Rectal smooth muscle tissue (tissue), 1 donor: ENCODE data around the gene RPA3.

Experiments used
- H3K27ac ChIP-seq: one replicate; pipeline ENCODE4 v1.7.0; 2013; ENCODE audit warnings: low read depth, low read length, inconsistent platforms
- H3K27me3 ChIP-seq: one replicate; pipeline ENCODE4 v1.7.0; 2013; ENCODE audit warnings: low read length; ENCODE audit not compliant: control insufficient read depth, insufficient read depth
- H3K36me3 ChIP-seq: one replicate; pipeline ENCODE4 v1.7.0; 2013; ENCODE audit warnings: low read length; ENCODE audit not compliant: control insufficient read depth, insufficient read depth
- H3K4me1 ChIP-seq: one replicate; pipeline ENCODE4 v1.7.0; 2013; ENCODE audit warnings: low read length; ENCODE audit not compliant: control insufficient read depth, insufficient read depth
- H3K4me3 ChIP-seq: one replicate; pipeline ENCODE4 v1.7.0; 2013; ENCODE audit warnings: low read length
- H3K9ac ChIP-seq: one replicate; pipeline ENCODE4 v1.7.0; 2013; ENCODE audit warnings: low read length

The RPA3 gene

GRCh38 chr7:7596176-7596575, 122.2 kb downstream of the RPA3 start:
- Histone ChIP-seq H3K9ac (no peak overlapping the region), H3K27me3 (no peaks in the 10 kb centered on the region), H3K36me3 (no peaks in the 10 kb centered on the region), H3K4me1 (no peaks in the 10 kb centered on the region), H3K4me3 (no peak overlapping the region), H3K27ac (no peak overlapping the region)

- Histone ChIP-seq H3K4me3 (no peak overlapping the region), H3K27ac (no peak overlapping the region), H3K36me3 (no peaks in the 10 kb centered on the region), H3K27me3 (no peaks in the 10 kb centered on the region), H3K4me1 (no peaks in the 10 kb centered on the region), H3K9ac (no peak overlapping the region)
These were observed 123.0 kb downstream of the RPA3 start for GRCh38 chr7:7595451-7595850.
